ENCODE measurements around the gene SNX4. TPM values are rescaled to one million over a fixed set of nuclear protein-coding genes. Genes with fewer than 3 reads are reported as not detected.

Gene SNX4
- 23.8 and 23.9 TPM in 2 replicates for total RNA-seq

DNA sequence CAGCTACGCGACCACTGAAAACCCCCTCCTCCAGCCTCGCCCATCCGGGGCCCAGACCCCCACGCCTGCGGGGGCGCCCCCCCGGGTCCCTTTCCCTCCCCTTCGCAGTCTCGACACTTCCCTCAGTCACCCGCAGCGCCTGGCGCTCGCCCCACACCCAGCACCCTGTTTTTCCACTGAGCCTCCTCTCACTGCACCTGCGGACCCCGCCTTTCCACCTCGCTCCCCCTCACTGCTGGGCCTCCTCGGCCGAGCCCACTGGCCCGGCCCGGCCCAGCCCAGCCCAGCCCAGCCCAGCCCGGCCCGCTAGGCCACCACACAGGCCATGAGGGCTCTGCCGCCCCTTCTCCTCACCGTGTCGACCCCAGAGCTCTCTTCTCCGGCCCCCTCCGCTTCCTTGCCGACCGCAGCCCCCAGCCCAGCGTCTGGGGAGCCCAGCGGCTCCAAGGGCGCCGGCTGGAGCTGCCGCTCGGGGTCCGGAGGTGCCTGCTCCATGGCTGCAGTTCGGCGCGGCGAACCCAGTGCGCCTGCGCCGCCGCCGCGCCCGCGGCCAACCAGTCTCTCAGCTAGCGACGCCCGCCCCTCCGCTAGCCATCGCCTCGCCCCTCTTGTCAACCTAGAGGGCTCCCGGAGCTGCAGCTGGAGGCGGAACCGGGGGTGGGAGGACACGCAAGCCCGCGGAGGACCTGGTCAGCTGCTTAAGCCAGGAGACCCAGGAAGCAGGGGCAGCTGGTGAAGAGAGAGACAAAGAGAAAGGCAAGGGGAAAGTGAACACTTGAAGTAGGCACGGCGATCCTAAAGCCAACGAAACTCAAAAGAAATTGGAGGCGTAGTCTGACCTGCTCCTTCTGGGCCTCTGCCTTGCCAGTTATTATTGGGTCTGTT, at the start of gene SNX4:
Gene SNX4 (minus strand): TSS at position 525 of the 885 bp plus-strand sequence. CDS start 30 bp downstream, at position 495.

Other genes with a start within 250 kb of the SNX4 start
- gene ZNF148, start 144.9 kb downstream of the SNX4 start, total RNA-seq = 23.3 and 36.5 TPM in 2 replicates
- 5.7 and 7.3 TPM in 2 replicates for gene OSBPL11, start 75.3 kb upstream of the SNX4 start, total RNA-seq